ENCODE data around the gene CIDEA.

Gene CIDEA

GRCh38 chr18:12282442-12283039 lies 28.4 kb downstream of the CIDEA start:
- Histone ChIP-seq H3K4me2 (ENCODE audit: low read depth, low read length, poor library complexity, severe bottlenecking) (no peak overlapping the region), H4K20me1 (ENCODE audit: low read depth, low read length) (no peaks in the 10 kb centered on the region), H3F3A (ENCODE audit: insufficient read depth) (no peaks in the 10 kb centered on the region), H3K9me2 (replicated peaks; ENCODE audit: insufficient read depth, low read length) (no peaks in the 10 kb centered on the region), H3K36me3 (ENCODE audit: low read length) (no peaks in the 10 kb centered on the region), H3K9ac (ENCODE audit: low read length) (no peak overlapping the region), H3K4me3 (ENCODE audit: insufficient read depth, low read length, poor library complexity, severe bottlenecking) (no peak overlapping the region), H2AFZ (ENCODE audit: low read depth, low read length, severe bottlenecking) (no peak overlapping the region), H3K9me3 (ENCODE audit: insufficient read depth, low read length) (no peaks in the 10 kb centered on the region), H3K79me2 (ENCODE audit: insufficient read depth, low read length) (no peaks in the 10 kb centered on the region), H3K27me3 (ENCODE audit: low read length) (no peaks in the 10 kb centered on the region), H3K27ac (ENCODE audit: low read depth, low read length) (no peak overlapping the region)
- TF ChIP-seq EZH2phosphoT487 (conservative IDR thresholded peaks at IDR 0.05; ENCODE audit: low read length) (no peak), CTCF (IDR thresholded peaks at IDR 0.05; ENCODE audit: insufficient read depth, low read length, poor library complexity, severe bottlenecking) (no peak)

DNA sequence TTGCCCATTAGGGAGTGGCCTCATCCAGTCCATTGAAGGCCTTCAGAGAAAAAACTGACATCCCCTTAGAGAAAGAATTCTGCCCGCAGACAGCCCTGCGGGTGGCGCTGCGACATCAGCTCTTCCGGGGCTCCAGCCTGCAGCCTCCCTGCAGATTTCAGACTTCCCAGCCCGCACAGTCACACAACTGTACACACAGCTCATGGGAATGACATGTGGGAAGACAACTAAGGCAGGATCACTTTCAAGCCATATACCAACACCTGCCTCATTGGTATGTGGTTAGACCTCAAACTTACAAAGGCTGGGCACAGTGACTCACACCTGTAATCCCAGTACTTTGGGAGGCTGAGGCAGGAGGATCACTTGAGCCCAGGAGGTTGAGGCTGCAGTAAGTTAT lies 29.1 kb downstream of the CIDEA start:
- H3K4me2 ChIP-seq (ENCODE audit: low read depth, low read length, poor library complexity, severe bottlenecking), result no peak overlapping the region
- no peak overlapping the region for H2AFZ ChIP-seq (ENCODE audit: low read depth, low read length, severe bottlenecking)
- no peaks in the 10 kb centered on the region for H3K9me2 ChIP-seq (replicated peaks; ENCODE audit: insufficient read depth, low read length)
- H3F3A ChIP-seq (ENCODE audit: insufficient read depth), result no peaks in the 10 kb centered on the region
- H3K27me3 ChIP-seq (ENCODE audit: low read length), result no peaks in the 10 kb centered on the region
- H4K20me1 ChIP-seq (ENCODE audit: low read depth, low read length), result no peaks in the 10 kb centered on the region
- no peak overlapping the region for H3K9ac ChIP-seq (ENCODE audit: low read length)
- no peak overlapping the region for H3K27ac ChIP-seq (ENCODE audit: low read depth, low read length)
- TF ChIP-seq CTCF (IDR thresholded peaks at IDR 0.05; ENCODE audit: insufficient read depth, low read length, poor library complexity, severe bottlenecking) (no peak), EZH2phosphoT487 (conservative IDR thresholded peaks at IDR 0.05; ENCODE audit: low read length) (no peak)
- no peaks in the 10 kb centered on the region for H3K9me3 ChIP-seq (ENCODE audit: insufficient read depth, low read length)
- no peak overlapping the region for H3K4me3 ChIP-seq (ENCODE audit: insufficient read depth, low read length, poor library complexity, severe bottlenecking)
- no peaks in the 10 kb centered on the region for H3K36me3 ChIP-seq (ENCODE audit: low read length)
- H3K79me2 ChIP-seq (ENCODE audit: insufficient read depth, low read length), result no peaks in the 10 kb centered on the region

DNA sequence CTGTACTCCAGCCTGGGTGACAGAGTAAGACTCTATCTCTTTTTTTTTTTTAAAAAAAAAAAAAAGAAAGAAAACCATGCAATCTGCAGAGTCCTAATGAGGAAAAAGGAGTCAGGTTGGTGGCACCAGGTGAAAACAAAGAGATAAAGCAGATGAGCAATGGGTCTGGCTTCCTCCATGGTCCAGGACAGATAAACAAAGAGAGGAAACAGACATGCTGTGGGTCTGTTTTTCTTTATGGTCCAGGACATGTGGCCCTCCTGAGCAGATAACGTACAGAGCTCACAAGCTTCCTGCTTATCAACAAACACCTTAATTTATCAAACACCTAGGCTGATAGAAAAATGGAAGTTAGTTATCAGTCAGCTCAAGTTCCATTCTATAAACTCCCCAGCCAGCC lies 29.5 kb downstream of the CIDEA start:
- H3K79me2 ChIP-seq (ENCODE audit: insufficient read depth, low read length), result no peaks in the 10 kb centered on the region
- no peak overlapping the region for H3K4me2 ChIP-seq (ENCODE audit: low read depth, low read length, poor library complexity, severe bottlenecking)
- no peaks in the 10 kb centered on the region for H3K36me3 ChIP-seq (ENCODE audit: low read length)
- no peaks in the 10 kb centered on the region for H3K27me3 ChIP-seq (ENCODE audit: low read length)
- H3F3A ChIP-seq (ENCODE audit: insufficient read depth), result no peaks in the 10 kb centered on the region
- H4K20me1 ChIP-seq (ENCODE audit: low read depth, low read length), result no peaks in the 10 kb centered on the region
- no peak overlapping the region for H2AFZ ChIP-seq (ENCODE audit: low read depth, low read length, severe bottlenecking)
- no peak overlapping the region for H3K4me3 ChIP-seq (ENCODE audit: insufficient read depth, low read length, poor library complexity, severe bottlenecking)
- H3K9ac ChIP-seq (ENCODE audit: low read length), result no peak overlapping the region
- no peak overlapping the region for H3K27ac ChIP-seq (ENCODE audit: low read depth, low read length)
- TF ChIP-seq EZH2phosphoT487 (conservative IDR thresholded peaks at IDR 0.05; ENCODE audit: low read length) (no peak), CTCF (IDR thresholded peaks at IDR 0.05; ENCODE audit: insufficient read depth, low read length, poor library complexity, severe bottlenecking) (no peak)
- no peaks in the 10 kb centered on the region for H3K9me2 ChIP-seq (replicated peaks; ENCODE audit: insufficient read depth, low read length)
- no peaks in the 10 kb centered on the region for H3K9me3 ChIP-seq (ENCODE audit: insufficient read depth, low read length)

Data from SU-DHL-6 (cell line).